Chondrocyte (in vitro differentiated cells): ENCODE data around the gene LCE1C. TPM values are rescaled to one million over a fixed set of nuclear protein-coding genes. Genes with fewer than 3 reads are reported as not detected.

Experiments used
- DNase-seq: peaks from one replicate; pipeline ENCODE4 v3.0.0; 2021; ENCODE audit warnings: mixed read lengths, low spot score
- H3K27ac Mint-ChIP-seq: one replicate; pipeline ENCODE4 v1.8.0; 2021; ENCODE audit warnings: mild to moderate bottlenecking, moderate library complexity, mixed read lengths; ENCODE audit not compliant: unreplicated experiment
- H3K27me3 Mint-ChIP-seq: 2 replicates; pipeline ENCODE4 v1.8.0; 2021; ENCODE audit warnings: low read depth, mixed read lengths
- H3K36me3 Mint-ChIP-seq: 2 replicates; pipeline ENCODE4 v1.8.0; 2021; ENCODE audit warnings: low read depth, mixed read lengths
- H3K4me1 Mint-ChIP-seq: 2 replicates; pipeline ENCODE4 v1.8.0; 2021; ENCODE audit warnings: low read depth, mild to moderate bottlenecking, mixed read lengths
- H3K4me3 Mint-ChIP-seq: one replicate; pipeline ENCODE4 v1.8.0; 2021; ENCODE audit warnings: mild to moderate bottlenecking, moderate library complexity, mixed read lengths; ENCODE audit not compliant: unreplicated experiment
- H3K9me3 Mint-ChIP-seq: 2 replicates; pipeline ENCODE4 v1.8.0; 2021; ENCODE audit warnings: low read depth, mixed read lengths
- CTCF ChIP-seq: fragments of 200-600 bp; sonication (generic); IDR thresholded peaks from 2 replicates; pipeline ENCODE4 v1.5.0; 2021; ENCODE audit warnings: antibody characterized with exemption, mild to moderate bottlenecking, moderate library complexity
- total RNA-seq: library from RNA; stranded (reverse); gene quantifications from 3 replicates; pipeline ENCODE4 v1.2.1, GENCODE V29; 2021

The LCE1C gene
- total RNA-seq, 1 donor from 2014 or later, result not detected

GRCh38 chr1:152801333-152801732 is 5.1 kb downstream of the LCE1C start:
- Mint-ChIP-seq H3K9me3 (no peaks in the 10 kb centered on the region), H3K4me1 (no peaks in the 10 kb centered on the region), H3K36me3 (no peaks in the 10 kb centered on the region)

GRCh38 chr1:152796421-152796820 is 10.0 kb downstream of the LCE1C start, which contains the start of gene LCE1D:
Gene LCE1D, plus strand, starts transcription at chr1:152796721. Its CDS starts 1,074 bp downstream, at chr1:152797795.
- no peaks in the 10 kb centered on the region for H3K27me3 Mint-ChIP-seq
- H3K27ac Mint-ChIP-seq, result no peak within 1 kb of the TSS
- H3K9me3 Mint-ChIP-seq, result no peaks in the 10 kb centered on the region
- DNase-seq, result no peak
- TF ChIP-seq CTCF, result no peak
- H3K4me1 Mint-ChIP-seq, result no peaks in the 10 kb centered on the region
- H3K36me3 Mint-ChIP-seq, result no peaks in the 10 kb centered on the region
- no peak within 1 kb of the TSS for H3K4me3 Mint-ChIP-seq

More at GRCh38 chr1:152801333-152801732, 5.1 kb downstream of the LCE1C start:
- no peak overlapping the region for H3K4me3 Mint-ChIP-seq
- no peak overlapping the region for H3K27ac Mint-ChIP-seq
- no peak for TF ChIP-seq CTCF
- H3K27me3 Mint-ChIP-seq, result no peaks in the 10 kb centered on the region
- no peak for DNase-seq

DNA sequence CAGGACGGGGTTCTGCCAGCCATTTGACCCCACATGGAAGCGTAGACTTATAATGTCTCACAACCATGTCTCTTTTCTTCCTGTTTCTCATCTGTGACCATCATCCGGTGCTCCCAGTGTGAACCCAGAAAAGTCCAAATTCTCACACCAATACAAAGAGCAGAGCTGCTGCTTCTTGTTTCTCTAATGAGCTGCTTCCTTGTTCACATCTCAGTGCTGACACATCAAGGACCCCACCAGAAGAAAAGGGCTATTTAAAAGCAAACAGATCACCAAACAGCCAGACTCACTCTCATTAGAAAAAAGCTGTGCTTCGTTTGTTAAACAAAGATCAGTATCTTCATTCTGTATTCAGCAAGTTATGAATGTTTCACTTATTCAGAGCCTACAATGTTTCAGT is 10.8 kb downstream of the LCE1C start:
- H3K4me3 Mint-ChIP-seq, result no peak overlapping the region
- H3K27ac Mint-ChIP-seq, result no peak overlapping the region
- TF ChIP-seq CTCF, result no peak
- H3K27me3 Mint-ChIP-seq, result no peaks in the 10 kb centered on the region
- DNase-seq, result no peak
- H3K9me3 Mint-ChIP-seq, result no peaks in the 10 kb centered on the region
- H3K36me3 Mint-ChIP-seq, result no peaks in the 10 kb centered on the region
- H3K4me1 Mint-ChIP-seq, result no peaks in the 10 kb centered on the region

- Mint-ChIP-seq H3K4me3 (no peak within 1 kb of the TSS), H3K36me3 (no peaks in the 10 kb centered on the region), H3K27ac (no peak within 1 kb of the TSS), H3K9me3 (no peaks in the 10 kb centered on the region), H3K27me3 (no peaks in the 10 kb centered on the region), H3K4me1 (no peaks in the 10 kb centered on the region)
- TF ChIP-seq CTCF, result no peak
- DNase-seq, result no peak
Observed at GRCh38 chr1:152786077-152786476, 20.4 kb downstream of the LCE1C start, which contains the start of gene LCE1E. Gene LCE1E, plus strand, starts transcription at chr1:152786257. Its CDS starts 1,043 bp downstream, at chr1:152787300.

- H3K4me3 Mint-ChIP-seq, result no peak overlapping the region
- H3K4me1 Mint-ChIP-seq, result no peaks in the 10 kb centered on the region
- TF ChIP-seq CTCF, result no peak
- peaks cover 3% of the 10 kb centered on the region for H3K9me3 Mint-ChIP-seq
- peaks cover 3% of the 10 kb centered on the region for H3K27me3 Mint-ChIP-seq
- no peak for DNase-seq
- H3K36me3 Mint-ChIP-seq, result no peaks in the 10 kb centered on the region
- no peak overlapping the region for H3K27ac Mint-ChIP-seq
Observed at GRCh38 chr1:152783095-152783494, 23.4 kb downstream of the LCE1C start.
